PFSK-1 (cell line): ENCODE data around the gene MARK1.

ENCODE experiments used
- FOXP2 ChIP-seq: optimal IDR thresholded peaks from 2 replicates; pipeline ENCODE3; 2011; ENCODE audit warnings: borderline replicate concordance, control low read depth, inconsistent platforms; ENCODE audit not compliant: insufficient read depth; ENCODE audit errors: extremely low read length, extremely low read depth
- POLR2AphosphoS5 ChIP-seq: IDR thresholded peaks from 2 replicates; pipeline ENCODE4 v1.6.1; 2012; ENCODE audit warnings: low read depth, mild to moderate bottlenecking, control low read depth, low read length, moderate library complexity
- SIN3A ChIP-seq: IDR thresholded peaks from 2 replicates; pipeline ENCODE4 v1.6.1; 2012; ENCODE audit warnings: mild to moderate bottlenecking, low read length, moderate library complexity, borderline replicate concordance; ENCODE audit not compliant: insufficient read depth
- TAF1 ChIP-seq: IDR thresholded peaks from 2 replicates; pipeline ENCODE4 v1.6.1; 2012; ENCODE audit warnings: low read length, control low read depth, borderline replicate concordance; ENCODE audit not compliant: insufficient read depth
- TF ChIP-seq, protein P1 (sequence below), 2 experiments: IDR thresholded peaks; 2 replicates each; pipeline versions ENCODE4 v1.6.1 to v1.8.0; 2011 to 2012; ENCODE audit warnings: low read depth in 2 of 2, low read length in 2 of 2, control low read depth in 1 of 2, inconsistent platforms in 1 of 2, mild to moderate bottlenecking in 1 of 2, moderate library complexity in 1 of 2; ENCODE audit not compliant: insufficient read depth in 1 of 2

Gene MARK1

DNA sequence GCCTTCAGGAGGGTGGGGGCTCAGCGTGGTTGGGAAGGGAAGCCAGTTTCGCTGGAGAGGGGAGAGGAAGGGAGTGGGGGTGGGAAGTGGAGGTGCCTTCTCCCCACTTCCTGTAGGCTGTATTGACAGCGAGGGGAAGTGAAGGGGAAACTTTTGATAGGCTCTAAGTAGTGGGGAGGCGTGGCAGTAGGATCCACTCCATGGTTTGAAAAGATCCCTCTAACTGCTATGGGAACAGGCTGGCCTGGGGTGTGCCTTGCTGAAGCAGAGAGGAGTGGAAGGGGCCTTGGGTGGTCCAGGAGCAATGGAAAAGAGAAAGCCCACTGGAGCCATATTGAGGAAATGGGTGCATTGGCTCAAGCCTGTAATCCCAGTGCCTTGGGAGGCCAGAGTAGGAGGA is 182.4 kb downstream of the MARK1 start:
- TF ChIP-seq FOXP2 = no peak
- no peak for TF ChIP-seq TAF1
- no peak for TF ChIP-seq SIN3A
- no peak for TF ChIP-seq POLR2AphosphoS5
- TF ChIP-seq, protein P1, sequence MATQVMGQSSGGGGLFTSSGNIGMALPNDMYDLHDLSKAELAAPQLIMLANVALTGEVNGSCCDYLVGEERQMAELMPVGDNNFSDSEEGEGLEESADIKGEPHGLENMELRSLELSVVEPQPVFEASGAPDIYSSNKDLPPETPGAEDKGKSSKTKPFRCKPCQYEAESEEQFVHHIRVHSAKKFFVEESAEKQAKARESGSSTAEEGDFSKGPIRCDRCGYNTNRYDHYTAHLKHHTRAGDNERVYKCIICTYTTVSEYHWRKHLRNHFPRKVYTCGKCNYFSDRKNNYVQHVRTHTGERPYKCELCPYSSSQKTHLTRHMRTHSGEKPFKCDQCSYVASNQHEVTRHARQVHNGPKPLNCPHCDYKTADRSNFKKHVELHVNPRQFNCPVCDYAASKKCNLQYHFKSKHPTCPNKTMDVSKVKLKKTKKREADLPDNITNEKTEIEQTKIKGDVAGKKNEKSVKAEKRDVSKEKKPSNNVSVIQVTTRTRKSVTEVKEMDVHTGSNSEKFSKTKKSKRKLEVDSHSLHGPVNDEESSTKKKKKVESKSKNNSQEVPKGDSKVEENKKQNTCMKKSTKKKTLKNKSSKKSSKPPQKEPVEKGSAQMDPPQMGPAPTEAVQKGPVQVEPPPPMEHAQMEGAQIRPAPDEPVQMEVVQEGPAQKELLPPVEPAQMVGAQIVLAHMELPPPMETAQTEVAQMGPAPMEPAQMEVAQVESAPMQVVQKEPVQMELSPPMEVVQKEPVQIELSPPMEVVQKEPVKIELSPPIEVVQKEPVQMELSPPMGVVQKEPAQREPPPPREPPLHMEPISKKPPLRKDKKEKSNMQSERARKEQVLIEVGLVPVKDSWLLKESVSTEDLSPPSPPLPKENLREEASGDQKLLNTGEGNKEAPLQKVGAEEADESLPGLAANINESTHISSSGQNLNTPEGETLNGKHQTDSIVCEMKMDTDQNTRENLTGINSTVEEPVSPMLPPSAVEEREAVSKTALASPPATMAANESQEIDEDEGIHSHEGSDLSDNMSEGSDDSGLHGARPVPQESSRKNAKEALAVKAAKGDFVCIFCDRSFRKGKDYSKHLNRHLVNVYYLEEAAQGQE (IDR thresholded peaks at IDR 0.05; ENCODE audit: insufficient read depth in 1 of 2, low read depth in 2 of 2, low read length in 2 of 2) = no peak

DNA sequence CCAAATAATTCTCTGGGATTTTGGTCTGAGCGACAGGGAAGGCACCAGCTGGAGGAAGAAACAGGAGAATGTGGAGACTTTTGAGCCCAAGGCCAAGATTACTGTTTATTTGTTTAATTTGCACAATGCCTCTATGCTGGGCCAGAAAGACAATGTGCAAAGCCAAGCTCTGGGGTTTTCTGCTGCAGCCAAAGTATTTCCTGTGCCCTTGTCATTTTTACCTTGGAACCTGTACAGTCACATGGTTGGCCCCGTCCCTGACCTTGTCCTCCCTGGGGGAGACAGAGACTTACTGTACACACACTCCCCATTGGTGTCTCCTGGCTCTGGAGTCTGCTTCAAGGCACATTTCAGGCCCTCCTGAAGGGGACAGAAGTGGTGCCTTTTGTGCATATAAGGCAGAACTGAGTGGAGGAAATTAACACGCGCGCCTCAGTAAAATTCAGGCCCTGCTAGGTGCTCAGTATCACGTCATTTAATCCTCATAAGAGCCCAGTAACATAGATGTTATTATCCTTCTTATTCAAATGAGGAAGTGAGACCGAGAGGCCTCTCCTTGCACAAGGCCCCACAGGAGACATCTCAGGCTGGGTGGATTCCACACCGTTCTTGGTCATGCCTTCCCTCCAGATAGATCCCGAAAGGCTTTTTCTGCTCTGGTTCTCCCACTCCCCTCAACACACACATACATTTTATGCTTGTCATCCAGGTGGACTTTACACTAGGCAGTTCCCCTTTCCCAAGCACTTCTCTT is 183.3 kb downstream of the MARK1 start:
- TF ChIP-seq TAF1 (no peak), POLR2AphosphoS5 (no peak), SIN3A (no peak), FOXP2 (no peak)
- TF ChIP-seq, protein P1 (IDR thresholded peaks at IDR 0.05; ENCODE audit: insufficient read depth in 1 of 2, low read depth in 2 of 2, low read length in 2 of 2) = no peak
